ENCODE results near the gene SBF2. TPM values are rescaled to one million over a fixed set of nuclear protein-coding genes. Genes with fewer than 3 reads are reported as not detected.
A peak's percentile ranks its signal among the peaks of the same experiment; 100 is the strongest.

SBF2 gene
- total RNA-seq, 4 donors from 2014 or later: 20.6 to 48.6 (median 26.0) TPM

- intact Hi-C loops (cut with DNase I): no loop called here
- 66 to 72% methylated on average over 4 of the region's 4 CpGs for WGBS, 2 donors
- TF ChIP-seq CTCF (IDR thresholded peaks at IDR 0.05) (no peak), POLR2A (IDR thresholded peaks at IDR 0.05) (no peak)
Observed at GRCh38 chr11:10317151-10317755, 23.2 kb upstream of the SBF2 start.

GRCh38 chr11:10315083-10315482, 21.1 kb upstream of the SBF2 start:
- no peak for DNase-seq
- no peaks in the 10 kb centered on the region for H3K9me3 ChIP-seq
- H3K4me1 ChIP-seq: peaks cover 0 to 8% (median 4%) of the 10 kb centered on the region in 3 donors
- H3K27me3 ChIP-seq: no peaks in the 10 kb centered on the region
- no peak for TF ChIP-seq POLR2A (IDR thresholded peaks at IDR 0.05)
- no peak for TF ChIP-seq CTCF (IDR thresholded peaks at IDR 0.05)
- no peak overlapping the region for H3K4me3 ChIP-seq
- H3K27ac ChIP-seq: no peak overlapping the region
- intact Hi-C loops (cut with DNase I): no loop called here
- WGBS, 2 donors: 72 to 81% methylated on average over 6 of the region's 6 CpGs
- no peaks in the 10 kb centered on the region for H3K36me3 ChIP-seq

More at GRCh38 chr11:10317151-10317755, 23.2 kb upstream of the SBF2 start:
- no peaks in the 10 kb centered on the region for H3K9me3 ChIP-seq
- no peak overlapping the region for H3K4me3 ChIP-seq
- peaks cover 0 to 8% (median 1%) of the 10 kb centered on the region in 3 donors for H3K4me1 ChIP-seq
- H3K36me3 ChIP-seq: no peaks in the 10 kb centered on the region
- H3K27ac ChIP-seq: peak overlapping the region in 3 of 4 donors; percentile 12 to 79 (median 66)
- DNase-seq: no peak
- H3K27me3 ChIP-seq: no peaks in the 10 kb centered on the region

- H3K4me3 ChIP-seq: no peak overlapping the region
- peaks cover 2 to 10% (median 10%) of the 10 kb centered on the region in 3 donors for H3K4me1 ChIP-seq
- no peaks in the 10 kb centered on the region for H3K9me3 ChIP-seq
- TF ChIP-seq POLR2A (IDR thresholded peaks at IDR 0.05) (no peak), CTCF (IDR thresholded peaks at IDR 0.05) (no peak)
- H3K27me3 ChIP-seq: no peaks in the 10 kb centered on the region
- no peak overlapping the region for H3K27ac ChIP-seq
- no peaks in the 10 kb centered on the region for H3K36me3 ChIP-seq
- 55 to 61% methylated on average over 8 of the region's 8 CpGs for WGBS, 2 donors
- intact Hi-C loops (cut with DNase I): no loop called here
- no peak for DNase-seq
Observed at GRCh38 chr11:10314199-10315072, 20.4 kb upstream of the SBF2 start.

GRCh38 chr11:10311802-10312201, 17.8 kb upstream of the SBF2 start:
- H3K27ac ChIP-seq: no peak overlapping the region
- DNase-seq: no peak
- TF ChIP-seq CTCF (IDR thresholded peaks at IDR 0.05): no peak
- TF ChIP-seq POLR2A (IDR thresholded peaks at IDR 0.05): no peak
- H3K4me1 ChIP-seq: peaks cover 23 to 36% (median 24%) of the 10 kb centered on the region in 3 donors
- intact Hi-C loops (cut with DNase I): no loop called here
- no peaks in the 10 kb centered on the region for H3K9me3 ChIP-seq
- WGBS, 2 donors: 93 to 96% methylated on average over 2 of the region's 2 CpGs
- no peaks in the 10 kb centered on the region for H3K36me3 ChIP-seq
- no peaks in the 10 kb centered on the region for H3K27me3 ChIP-seq
- no peak overlapping the region for H3K4me3 ChIP-seq

- Histone ChIP-seq H3K4me3 (no peak overlapping the region), H3K9me3 (no peaks in the 10 kb centered on the region), H3K27ac (peak overlapping the region in 3 of 4 donors; percentile 91 to 96 (median 92)), H3K27me3 (peaks cover 0 to 12% (median 0%) of the 10 kb centered on the region in 4 donors), H3K36me3 (no peaks in the 10 kb centered on the region), H3K4me1 (peaks cover 30 to 51% (median 32%) of the 10 kb centered on the region in 3 donors)
- intact Hi-C loops (cut with DNase I): no loop called here
- WGBS, 2 donors: 80 to 81% methylated on average over 2 to 3 of the region's 3 CpGs
- TF ChIP-seq CTCF (IDR thresholded peaks at IDR 0.05) (no peak), POLR2A (IDR thresholded peaks at IDR 0.05) (no peak)
- DNase-seq: no peak
Observed at GRCh38 chr11:10310301-10310841, 16.4 kb upstream of the SBF2 start.

Measured in esophagus squamous epithelium (tissue), 5 donors.